Suppressor macrophage (primary cell): ENCODE data around the gene LLCFC1.
A peak's percentile ranks its signal among the peaks of the same experiment; 100 is the strongest.

Experiments
- DNase-seq, 4 experiments: peaks; one replicate each; pipeline ENCODE4 v3.0.0-alpha.2; 2020 to 2022
- total RNA-seq, 17 experiments: gene quantifications; one replicate each; lab custom pipeline; 2026; ENCODE audit warnings: mixed read lengths in 6 of 17, inconsistent platforms in 3 of 17; lab: John Stamatoyannopoulos, UW

LLCFC1 gene
- total RNA-seq: 0 to 0.33 (median 0) reads per million in 17 experiments

- no peak for DNase-seq
Observed at GRCh38 chr7:142939226-142939910, at the start of gene LLCFC1. Gene LLCFC1 (plus strand): TSS chr7:142939484. CDS start chr7:142939622, 138 bp downstream.

- DNase-seq: no peak
Observed at GRCh38 chr7:142889816-142890215, 49.5 kb upstream of the LLCFC1 start.

DNA sequence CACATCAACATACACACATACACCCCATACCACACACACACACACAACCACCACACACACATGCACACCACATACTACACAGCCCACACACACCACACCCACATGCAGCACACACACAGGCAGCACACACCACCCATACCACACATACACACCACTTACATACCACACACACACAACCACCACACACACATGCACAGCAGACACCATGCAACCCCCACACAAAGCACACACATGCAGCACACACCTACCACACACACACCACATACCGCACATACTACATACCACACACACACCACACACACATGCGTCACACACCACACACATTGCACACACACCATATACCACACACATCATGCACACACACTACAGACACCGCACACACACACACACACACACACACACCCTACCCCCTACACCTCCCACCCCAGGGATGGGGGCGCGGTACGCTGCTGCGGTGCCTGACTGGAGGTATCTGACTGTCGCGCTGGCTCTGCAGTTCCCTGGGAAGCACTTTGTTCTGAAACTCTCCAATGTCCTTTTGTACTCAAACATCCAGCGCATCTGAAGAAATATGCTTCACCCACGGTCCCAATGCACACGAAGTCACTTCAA is 48.3 kb upstream of the LLCFC1 start:
- DNase-seq: no peak

- DNase-seq: no peak
Observed at GRCh38 chr7:142891490-142892082, 47.7 kb upstream of the LLCFC1 start.

DNA sequence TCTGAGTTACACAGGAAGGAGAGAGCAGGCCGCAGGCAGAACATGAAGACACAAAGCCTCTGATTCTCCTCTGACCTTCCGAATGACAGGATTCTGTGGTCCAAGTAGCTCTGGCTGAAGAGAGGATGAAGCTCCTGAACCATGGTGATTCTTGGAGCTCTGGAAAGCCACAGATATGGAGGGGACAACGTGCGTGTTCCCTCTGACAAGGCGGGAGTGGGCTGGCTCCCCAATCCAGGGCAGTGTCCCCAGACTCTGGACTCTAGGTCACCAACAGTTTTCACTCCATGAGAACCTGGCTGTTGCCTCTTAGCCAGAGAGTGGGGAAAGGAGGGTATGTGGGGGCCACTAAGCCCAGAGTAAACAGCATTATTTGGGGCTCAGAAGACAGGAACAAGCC is 46.3 kb upstream of the LLCFC1 start:
- no peak for DNase-seq

- peak in 2 of 4 experiments; percentile 7 to 18 for DNase-seq
Observed at GRCh38 chr7:142894112-142894984, 44.9 kb upstream of the LLCFC1 start.

DNA sequence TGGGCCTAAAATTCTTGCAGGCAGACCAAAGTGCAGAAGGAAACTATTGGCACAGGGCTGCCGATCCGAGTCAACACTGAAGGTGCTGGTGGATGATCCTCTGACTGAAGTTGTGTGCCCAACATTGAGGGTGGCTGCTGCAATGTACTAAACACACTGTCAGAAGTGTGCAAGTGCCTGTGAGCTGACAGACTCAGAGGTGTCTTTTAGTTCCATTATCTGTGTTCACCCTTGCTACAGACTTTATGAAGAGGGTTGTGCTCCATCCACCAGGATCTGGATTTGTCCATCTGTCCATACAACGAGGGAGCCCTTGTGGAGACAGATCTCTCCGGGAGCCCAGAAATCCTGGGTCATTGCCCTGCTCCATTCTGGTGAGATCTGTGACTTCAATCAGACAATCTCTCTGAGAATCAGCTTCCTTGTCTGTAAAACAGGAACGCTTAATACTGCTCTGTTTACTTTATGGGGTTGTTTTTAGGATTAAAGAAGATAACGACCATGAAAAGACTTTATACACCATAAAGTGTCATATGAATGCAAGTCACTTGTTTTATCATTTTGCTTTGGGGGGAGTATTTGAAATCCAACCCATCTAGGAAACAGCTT is 44.2 kb upstream of the LLCFC1 start:
- DNase-seq: no peak

- DNase-seq: no peak
Observed at GRCh38 chr7:142896151-142896550, 43.1 kb upstream of the LLCFC1 start.

- DNase-seq: no peak
Observed at GRCh38 chr7:142896741-142897379, 42.4 kb upstream of the LLCFC1 start.

DNA sequence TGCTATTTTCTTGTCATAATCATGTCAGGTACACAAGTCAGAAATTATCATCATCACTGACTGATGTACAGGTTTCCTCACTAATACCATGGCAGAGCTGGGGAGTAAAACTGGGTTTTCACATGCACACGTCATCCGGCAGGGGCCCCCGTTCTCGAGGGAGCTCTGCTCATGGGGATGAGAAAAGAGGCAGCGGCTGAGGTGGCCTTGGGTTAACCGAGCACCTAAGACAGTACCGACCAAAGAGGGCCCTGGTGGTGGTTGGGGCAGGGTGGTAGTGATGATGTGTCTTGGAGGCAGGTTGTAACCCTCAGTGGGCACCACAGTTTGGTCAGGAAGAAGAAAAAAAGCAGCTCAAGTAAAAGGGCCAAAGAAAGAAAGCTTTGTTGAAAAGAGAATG is 41.6 kb upstream of the LLCFC1 start:
- no peak for DNase-seq

- no peak for DNase-seq
Observed at GRCh38 chr7:142898377-142899170, 40.7 kb upstream of the LLCFC1 start.

- DNase-seq: no peak
Observed at GRCh38 chr7:142899661-142900060, 39.6 kb upstream of the LLCFC1 start.

GRCh38 chr7:142901426-142902259 is 37.6 kb upstream of the LLCFC1 start:
- DNase-seq: no peak

GRCh38 chr7:142904128-142904527 is 35.2 kb upstream of the LLCFC1 start:
- DNase-seq: no peak

- DNase-seq: no peak
Observed at GRCh38 chr7:142905759-142906158, 33.5 kb upstream of the LLCFC1 start.

DNA sequence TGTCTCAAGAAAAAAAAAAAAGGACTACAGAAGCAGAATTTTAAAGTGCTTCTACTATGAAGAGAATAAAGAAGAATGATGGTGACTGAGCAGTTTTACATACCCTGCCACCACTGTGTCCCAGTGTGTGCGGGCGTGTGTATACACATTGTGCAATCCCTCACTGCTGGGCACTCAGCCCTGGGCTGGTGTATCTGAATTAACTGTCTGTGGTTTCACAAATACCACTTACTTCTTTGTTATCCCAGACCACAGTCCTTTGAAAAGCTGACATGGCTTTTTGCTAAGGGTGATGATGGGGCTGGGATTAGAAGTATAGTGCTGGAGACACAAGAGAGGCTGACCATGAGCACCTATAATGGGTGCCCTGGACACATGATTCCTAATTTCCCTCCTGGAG is 32.6 kb upstream of the LLCFC1 start:
- DNase-seq: no peak

DNA sequence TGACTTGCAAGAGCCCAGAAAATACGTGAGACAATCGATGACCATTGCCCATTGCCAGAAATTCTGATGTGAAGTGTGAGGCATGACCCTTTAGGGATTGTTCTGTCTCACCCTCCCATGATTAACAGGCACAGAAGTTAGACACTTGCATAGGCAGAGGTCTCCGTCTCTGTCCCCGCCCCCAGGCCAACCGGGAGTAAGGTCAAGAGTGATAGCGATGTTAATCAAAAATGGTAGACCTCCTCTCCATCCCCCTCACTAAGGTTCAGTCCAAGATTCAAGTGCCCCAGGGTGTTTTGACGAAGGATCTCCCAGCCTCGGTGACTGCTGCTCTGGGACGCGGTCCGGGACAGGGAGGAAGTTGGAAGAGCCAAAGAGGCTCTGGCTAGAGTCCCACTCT is 31.0 kb upstream of the LLCFC1 start:
- no peak for DNase-seq

DNA sequence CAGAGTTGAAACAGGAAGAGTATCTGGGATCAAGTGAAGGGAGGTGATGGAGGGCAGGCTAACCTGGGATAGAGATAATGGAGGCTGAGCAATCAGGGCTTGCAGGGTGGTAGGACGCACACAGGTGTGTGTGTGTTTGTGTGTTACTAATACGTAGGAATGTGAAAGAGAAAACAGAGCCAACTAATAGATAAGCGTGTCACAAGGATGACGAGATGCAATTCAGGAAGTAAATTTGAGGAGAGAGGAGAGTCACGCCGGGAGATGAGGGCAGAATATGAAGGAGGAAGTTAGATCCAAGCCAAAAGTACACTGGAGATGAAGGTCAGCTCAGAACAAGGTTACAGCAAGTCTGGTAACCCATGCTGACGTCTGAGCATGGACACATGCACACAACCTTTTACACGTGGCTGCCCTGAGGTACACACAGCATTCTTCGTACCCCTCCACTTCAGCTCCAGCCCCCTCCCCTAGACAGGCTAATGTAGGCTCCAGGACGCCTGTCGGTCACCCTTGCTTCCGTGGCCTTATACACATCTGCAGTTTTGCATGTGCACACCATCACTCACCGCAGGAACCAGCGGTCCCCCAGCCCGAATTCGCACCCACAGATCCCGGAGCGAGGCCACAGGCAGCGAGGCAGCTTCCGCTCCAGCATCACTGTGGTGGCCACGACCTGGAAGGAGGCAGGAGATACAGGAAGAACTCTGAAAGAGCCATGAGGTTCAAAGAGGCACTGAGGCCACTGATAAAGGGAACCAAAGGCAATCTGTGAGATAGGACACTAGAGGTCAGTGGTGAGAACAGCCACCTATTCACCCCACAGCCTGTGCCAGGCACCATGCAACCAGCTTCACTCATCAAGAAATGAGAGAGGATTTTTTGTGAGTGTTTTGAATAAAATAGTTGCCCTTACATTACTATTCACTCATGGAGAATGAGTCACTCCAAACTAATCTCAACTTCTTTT is 30.1 kb upstream of the LLCFC1 start:
- peak; percentile 62 to 85 (median 74) for DNase-seq

GRCh38 chr7:142910031-142910433 is 29.3 kb upstream of the LLCFC1 start:
- DNase-seq: peak in 2 of 4 experiments; percentile 31 to 39
